ENCODE data around the gene ENG. TPM values are rescaled to one million over a fixed set of nuclear protein-coding genes. Genes with fewer than 3 reads are reported as not detected.

ENG gene
- total and polyA plus RNA-seq, 2 of the 4 experiments (the other 2 are of a cell fraction) = 3.6 to 83.3 TPM

DNA sequence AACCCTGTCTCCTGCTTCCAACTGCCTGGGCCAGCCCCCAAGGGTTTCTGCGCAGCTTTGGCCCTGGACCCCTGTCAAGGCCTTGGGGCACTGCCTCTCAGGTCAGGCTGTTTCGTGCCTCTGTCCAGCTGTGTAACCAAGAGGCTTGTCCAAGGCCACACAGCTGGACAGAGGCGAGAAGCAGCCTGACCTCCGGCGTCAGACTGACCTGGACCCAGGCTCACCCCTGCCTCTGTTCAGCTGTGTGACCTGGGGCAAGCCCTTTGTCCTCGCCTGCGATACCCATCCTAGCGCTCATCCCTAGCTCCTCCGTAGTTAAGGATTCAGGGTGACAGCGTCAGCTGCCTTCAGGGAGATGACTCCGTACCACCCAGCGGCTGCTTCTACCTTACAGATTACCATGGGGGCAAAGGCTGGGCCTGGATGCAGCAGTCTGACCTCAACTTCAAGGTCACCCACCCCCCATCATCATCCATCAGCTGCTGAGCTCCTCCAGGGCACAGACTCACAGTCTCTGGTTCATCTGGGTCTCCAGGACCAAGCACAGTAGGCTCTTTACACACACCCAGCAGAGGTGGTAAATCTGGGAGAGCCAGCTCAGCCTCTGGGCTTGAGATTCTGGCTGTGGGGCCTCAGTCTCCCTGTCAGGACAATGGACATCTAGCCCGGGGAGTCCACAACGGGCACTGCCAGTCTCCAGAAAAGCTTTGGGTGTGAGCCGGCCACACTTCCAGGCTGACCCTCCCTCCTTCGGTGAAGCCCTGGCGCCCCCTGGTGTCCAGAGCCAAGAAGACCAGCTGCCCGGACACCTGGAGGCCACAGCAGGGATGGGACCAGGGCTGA is 15.1 kb upstream of the ENG start (continued):
- TF ChIP-seq BHLHE40 (IDR thresholded peaks at IDR 0.05; ENCODE audit: low read depth, low read length) (0 out of 2 replicates have a peak, but pooled peaks have one; percentile 3), RAD21 (IDR thresholded peaks at IDR 0.05; ENCODE audit: low read length) (peak; percentile 97), NFE2L2 (IDR thresholded peaks at IDR 0.05; ENCODE audit: low read depth, low read length) (no peak)

DNA sequence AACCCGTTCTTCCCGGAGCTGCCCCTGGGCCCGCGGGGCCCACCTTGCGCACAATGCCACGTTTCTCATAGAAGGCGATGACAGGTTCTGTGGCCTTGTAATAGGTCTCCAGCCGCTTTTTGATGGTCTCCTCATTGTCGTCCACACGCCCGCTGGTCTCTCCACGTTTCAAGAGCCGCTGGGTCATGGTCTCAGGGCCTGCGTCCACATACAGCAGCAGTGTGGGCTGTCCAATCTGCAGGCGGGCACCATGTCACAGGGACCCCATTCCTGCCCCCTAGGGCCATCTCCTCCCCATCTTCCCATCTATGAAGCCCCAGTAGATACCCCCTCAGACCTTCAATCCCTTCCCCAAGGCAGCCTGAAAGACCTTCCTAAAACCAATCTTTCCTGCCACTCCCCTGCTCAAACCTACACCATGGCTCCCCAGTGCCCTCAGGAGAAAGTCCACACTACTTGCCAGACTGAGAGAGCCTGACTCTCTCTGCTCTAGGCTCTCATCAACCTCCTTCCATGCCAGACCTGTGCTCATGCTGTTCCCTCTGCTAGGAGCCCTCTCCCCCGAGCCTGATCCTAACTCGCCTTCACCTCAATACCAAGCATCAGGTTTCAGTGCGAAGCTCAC is 13.9 kb upstream of the ENG start:
- 97% methylated on average over 10 of the region's 18 CpGs; no CpG with 5 or more reads in 1 of the 2 experiments for WGBS, 2 experiments (ENCODE audit: extremely low coverage in 2 of 2, insufficient read length in 1 of 2)
- H3K9me1 ChIP-seq (ENCODE audit: insufficient read depth, low read length) = peaks cover 3% of the 10 kb centered on the region; the same call in 1 of the 2 replicates
- no peak overlapping the region for H3K4me2 ChIP-seq (ENCODE audit: low read depth, low read length)
- H2BK5ac ChIP-seq (ENCODE audit: low read depth, low read length, poor library complexity, severe bottlenecking) = no peak overlapping the region
- ATAC-seq (ENCODE audit: low read depth) = no peak
- no peak overlapping the region for H3K14ac ChIP-seq (replicated peaks; ENCODE audit: low read depth, low read length)
- no peaks in the 10 kb centered on the region for H3K9me3 ChIP-seq (ENCODE audit: control insufficient read depth, insufficient read depth, low read length)
- no peak for TF ChIP-seq FOS (IDR thresholded peaks at IDR 0.05; ENCODE audit: low read depth, low read length)
- TF ChIP-seq MAFK (IDR thresholded peaks at IDR 0.05; ENCODE audit: low read depth, low read length) = no peak
- no peak for TF ChIP-seq USF2 (IDR thresholded peaks at IDR 0.05; ENCODE audit: low read depth, low read length)
- TF ChIP-seq, protein P1, sequence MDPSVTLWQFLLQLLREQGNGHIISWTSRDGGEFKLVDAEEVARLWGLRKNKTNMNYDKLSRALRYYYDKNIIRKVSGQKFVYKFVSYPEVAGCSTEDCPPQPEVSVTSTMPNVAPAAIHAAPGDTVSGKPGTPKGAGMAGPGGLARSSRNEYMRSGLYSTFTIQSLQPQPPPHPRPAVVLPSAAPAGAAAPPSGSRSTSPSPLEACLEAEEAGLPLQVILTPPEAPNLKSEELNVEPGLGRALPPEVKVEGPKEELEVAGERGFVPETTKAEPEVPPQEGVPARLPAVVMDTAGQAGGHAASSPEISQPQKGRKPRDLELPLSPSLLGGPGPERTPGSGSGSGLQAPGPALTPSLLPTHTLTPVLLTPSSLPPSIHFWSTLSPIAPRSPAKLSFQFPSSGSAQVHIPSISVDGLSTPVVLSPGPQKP (IDR thresholded peaks at IDR 0.05; ENCODE audit: borderline replicate concordance, low read depth, low read length) = no peak
- no peak for TF ChIP-seq RFX5 (IDR thresholded peaks at IDR 0.05; ENCODE audit: low read depth, low read length)
- no peak for TF ChIP-seq CEBPB (IDR thresholded peaks at IDR 0.05; ENCODE audit: low read depth, low read length)
- TF ChIP-seq SMC3 (IDR thresholded peaks at IDR 0.05; ENCODE audit: low read depth, low read length) = no peak
- no peak for TF ChIP-seq POLR2A (IDR thresholded peaks at IDR 0.05; ENCODE audit: low read depth, low read length)
- TF ChIP-seq, protein P2, sequence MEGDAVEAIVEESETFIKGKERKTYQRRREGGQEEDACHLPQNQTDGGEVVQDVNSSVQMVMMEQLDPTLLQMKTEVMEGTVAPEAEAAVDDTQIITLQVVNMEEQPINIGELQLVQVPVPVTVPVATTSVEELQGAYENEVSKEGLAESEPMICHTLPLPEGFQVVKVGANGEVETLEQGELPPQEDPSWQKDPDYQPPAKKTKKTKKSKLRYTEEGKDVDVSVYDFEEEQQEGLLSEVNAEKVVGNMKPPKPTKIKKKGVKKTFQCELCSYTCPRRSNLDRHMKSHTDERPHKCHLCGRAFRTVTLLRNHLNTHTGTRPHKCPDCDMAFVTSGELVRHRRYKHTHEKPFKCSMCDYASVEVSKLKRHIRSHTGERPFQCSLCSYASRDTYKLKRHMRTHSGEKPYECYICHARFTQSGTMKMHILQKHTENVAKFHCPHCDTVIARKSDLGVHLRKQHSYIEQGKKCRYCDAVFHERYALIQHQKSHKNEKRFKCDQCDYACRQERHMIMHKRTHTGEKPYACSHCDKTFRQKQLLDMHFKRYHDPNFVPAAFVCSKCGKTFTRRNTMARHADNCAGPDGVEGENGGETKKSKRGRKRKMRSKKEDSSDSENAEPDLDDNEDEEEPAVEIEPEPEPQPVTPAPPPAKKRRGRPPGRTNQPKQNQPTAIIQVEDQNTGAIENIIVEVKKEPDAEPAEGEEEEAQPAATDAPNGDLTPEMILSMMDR (conservative IDR thresholded peaks at IDR 0.05; ENCODE audit: low read depth, low read length) = no peak
- TF ChIP-seq BHLHE40 (IDR thresholded peaks at IDR 0.05; ENCODE audit: low read depth, low read length) = no peak
- no peak for TF ChIP-seq NFE2L2 (IDR thresholded peaks at IDR 0.05; ENCODE audit: low read depth, low read length)
- no peak overlapping the region for H2AFZ ChIP-seq (replicated peaks; ENCODE audit: low read length, poor library complexity)
- 0 out of 2 replicates have a peak, but pooled peaks cover 3% of the 10 kb centered on the region for H4K20me1 ChIP-seq (ENCODE audit: insufficient read depth, low read length)
- in situ Hi-C loops (cut with MboI; ENCODE audit: low sequenced_read_pairs) = no loop called here
- H3K4me1 ChIP-seq (ENCODE audit: control insufficient read depth, insufficient read depth, low read length) = no peaks in the 10 kb centered on the region
- no peak overlapping the region for H3K4ac ChIP-seq (ENCODE audit: low read depth, low read length)
- H3K23ac ChIP-seq (ENCODE audit: low read depth, low read length) = no peak overlapping the region
- H3K9ac ChIP-seq (ENCODE audit: low read depth, low read length) = no peak overlapping the region
- no peak overlapping the region for H4K5ac ChIP-seq (ENCODE audit: low read depth, low read length)
- ChIA-PET POLR2A (ENCODE audit: unreplicated experiment) (no interaction called here), CTCF (no interaction called here)
- dilution Hi-C loops (cut with HindIII; ENCODE audit: low sequenced_read_pairs, unreplicated experiment) = no loop called here
- intact Hi-C loops (cut with micrococcal nuclease) = no loop called here
- no peak overlapping the region for H4K8ac ChIP-seq (ENCODE audit: low read depth in 2 of 2, low read length in 2 of 2)
- H3K56ac ChIP-seq (ENCODE audit: extremely low read depth, insufficient read depth, low read length) = no peak overlapping the region
- no peak overlapping the region for H2BK20ac ChIP-seq (ENCODE audit: low read depth, low read length)
- no peak for DNase-seq
- H3K36me3 ChIP-seq (ENCODE audit: control insufficient read depth, insufficient read depth, low read length) = peaks cover 33% of the 10 kb centered on the region
- BruUV-seq (replicated peaks) = no TSS peak
- H2AK5ac ChIP-seq (ENCODE audit: low read depth, low read length) = no peak overlapping the region
- H3K27ac ChIP-seq (ENCODE audit: insufficient read depth, low read length) = no peak overlapping the region
- H2BK15ac ChIP-seq (ENCODE audit: low read depth, low read length) = no peak overlapping the region
- H3K4me3 ChIP-seq (ENCODE audit: insufficient read depth, low read depth, low read length) = no peak overlapping the region
- no peaks in the 10 kb centered on the region for H3K27me3 ChIP-seq (ENCODE audit: control insufficient read depth, insufficient read depth, low read length)
- H2AK9ac ChIP-seq (replicated peaks; ENCODE audit: low read depth, low read length, poor library complexity) = peak overlapping the region; percentile 50
- H2BK120ac ChIP-seq (ENCODE audit: low read depth, low read length) = no peak overlapping the region
- no peak overlapping the region for H3K18ac ChIP-seq (ENCODE audit: low read depth, low read length)
- no peaks in the 10 kb centered on the region for H3K79me1 ChIP-seq (ENCODE audit: low read depth in 1 of 2, low read length in 2 of 2)
- no peak overlapping the region for H4K91ac ChIP-seq (ENCODE audit: insufficient read depth, low read depth, low read length)
